Lower lobe of right lung (tissue), 2 donors: ENCODE measurements around the gene DPP10. TPM values are rescaled to one million over a fixed set of nuclear protein-coding genes. Genes with fewer than 3 reads are reported as not detected.
"Not testable (repeated sequence)": the region's sequence is repeated elsewhere in the genome, so short reads cannot be mapped to it uniquely, and the experiment has no call there.

Experiments
- ATAC-seq, 2 donors: fragments of 200-7000 bp; cut with Tn5 transposase; one replicate each; pipeline ENCODE4 v1.9.1; 2020 to 2022; ENCODE audit warnings: mild to moderate bottlenecking in 2 of 2, moderate library complexity in 2 of 2
- DNase-seq: peaks from one replicate; pipeline ENCODE4 v3.0.0-alpha.2; 2020
- H3K27ac ChIP-seq: fragments of 200-600 bp; one replicate; pipeline ENCODE4 v1.8.0; 2022
- H3K27me3 ChIP-seq: fragments of 200-600 bp; one replicate; pipeline ENCODE4 v1.8.0; 2022; ENCODE audit warnings: low read depth
- H3K36me3 ChIP-seq: fragments of 200-600 bp; one replicate; pipeline ENCODE4 v1.8.0; 2022; ENCODE audit warnings: mild to moderate bottlenecking
- H3K4me1 ChIP-seq: fragments of 200-600 bp; one replicate; pipeline ENCODE4 v1.8.0; 2022
- H3K4me3 ChIP-seq: fragments of 200-600 bp; one replicate; pipeline ENCODE4 v1.8.0; 2022; ENCODE audit warnings: mild to moderate bottlenecking
- H3K9me3 ChIP-seq: fragments of 200-600 bp; one replicate; pipeline ENCODE4 v1.8.0; 2022
- CTCF ChIP-seq: fragments of 200-600 bp; IDR thresholded peaks from one replicate; pipeline ENCODE4 v1.8.0; 2022; ENCODE audit warnings: antibody characterized with exemption, mild to moderate bottlenecking
- intact Hi-C: fragments of 100-400 bp; cut with DNase I; formaldehyde crosslinking; loops from one replicate; pipeline ENCODE4 v1.11.0; 2022
- total RNA-seq: library from RNA; stranded (reverse); fragmentation: NEBNext Ultra II Directional; extraction: Animal tissue kit (Norgen Biotek cat#: 25700); gene quantifications from one replicate; pipeline ENCODE4 v1.2.1, GENCODE V29; 2021
- donor health status: DM: no; HTN: yes; CAD: no; lungs with severe emphysema.

The DPP10 gene
- total RNA-seq, 1 donor from 2014 or later = 0.80 TPM

DNA sequence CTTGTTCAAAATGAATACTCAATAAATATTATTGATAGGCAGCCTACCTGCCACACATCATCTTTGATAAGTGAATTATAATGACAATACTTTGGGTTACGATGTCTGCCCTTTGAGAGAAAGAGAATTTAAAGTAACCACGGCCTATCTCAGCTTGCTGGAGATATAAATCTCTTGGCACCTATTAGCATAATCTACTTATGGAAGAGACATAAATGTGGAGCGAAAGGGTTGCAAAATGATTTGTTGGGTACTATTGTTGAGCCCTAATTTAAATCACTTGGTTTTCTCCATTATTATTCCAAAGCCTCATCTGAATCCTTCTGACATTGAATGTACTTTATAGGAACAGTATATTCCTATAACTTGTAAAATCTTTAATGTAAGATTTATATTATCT lies 520.1 kb downstream of the DPP10 start:
- TF ChIP-seq CTCF = no peak
- no peak overlapping the region for H3K4me3 ChIP-seq
- H3K4me1 ChIP-seq = no peaks in the 10 kb centered on the region
- H3K27ac ChIP-seq = no peak overlapping the region
- H3K27me3 ChIP-seq = no peaks in the 10 kb centered on the region
- H3K36me3 ChIP-seq = no peaks in the 10 kb centered on the region
- no peak for DNase-seq
- no peak for ATAC-seq
- H3K9me3 ChIP-seq = no peaks in the 10 kb centered on the region
- intact Hi-C loops = no loop called here

DNA sequence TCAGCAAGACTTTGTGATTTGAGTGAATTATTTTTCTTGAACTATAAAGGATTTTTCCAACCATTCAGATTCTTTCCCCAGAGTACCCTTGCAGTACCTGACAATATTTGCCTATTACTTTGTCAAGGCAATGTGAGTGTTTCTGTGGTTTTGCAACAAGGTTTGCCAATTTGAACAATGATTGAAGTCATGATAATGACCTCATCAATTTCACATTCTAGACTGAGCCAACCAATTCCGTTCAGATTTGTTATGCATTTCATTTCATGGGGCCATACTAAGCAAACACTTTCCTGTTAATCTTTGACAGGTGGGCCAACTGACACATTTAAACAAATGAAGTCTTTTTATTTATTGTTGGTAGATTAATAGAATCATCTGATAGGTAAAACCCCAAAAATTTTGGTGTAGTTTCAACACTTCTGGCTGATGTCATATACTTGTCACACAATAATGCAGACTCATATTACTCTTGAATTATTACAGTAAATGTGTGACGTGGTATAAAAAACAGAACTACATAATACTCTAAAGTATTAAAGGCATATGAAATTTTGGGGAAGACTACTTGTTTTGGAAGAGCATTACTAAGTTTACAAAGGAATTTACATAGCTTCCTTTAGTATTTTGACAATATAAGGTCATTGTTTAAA lies 526.4 kb downstream of the DPP10 start:
- ATAC-seq = peak; percentile 38 to 85
- Histone ChIP-seq H3K4me3 (no peak overlapping the region), H3K27me3 (no peaks in the 10 kb centered on the region), H3K36me3 (no peaks in the 10 kb centered on the region), H3K9me3 (no peaks in the 10 kb centered on the region), H3K4me1 (no peaks in the 10 kb centered on the region), H3K27ac (no peak overlapping the region)
- no peak for DNase-seq
- intact Hi-C loops = no loop called here
- TF ChIP-seq CTCF = no peak

- H3K4me1 ChIP-seq, ATAC-seq, H3K4me3 ChIP-seq, H3K9me3 ChIP-seq, H3K27ac ChIP-seq, H3K27me3 ChIP-seq, intact Hi-C loops, DNase-seq, H3K36me3 ChIP-seq: not testable (repeated sequence)
Observed at GRCh38 chr2:115004321-115004720, 561.9 kb downstream of the DPP10 start.

GRCh38 chr2:115011721-115012120 lies 569.3 kb downstream of the DPP10 start:
- no peak for TF ChIP-seq CTCF
- Histone ChIP-seq H3K9me3 (no peaks in the 10 kb centered on the region), H3K27me3 (no peaks in the 10 kb centered on the region), H3K4me3 (no peak overlapping the region), H3K36me3 (no peaks in the 10 kb centered on the region), H3K4me1 (no peaks in the 10 kb centered on the region), H3K27ac (no peak overlapping the region)
- ATAC-seq (no peak), DNase-seq (no peak)
- intact Hi-C loops = no loop called here

DNA sequence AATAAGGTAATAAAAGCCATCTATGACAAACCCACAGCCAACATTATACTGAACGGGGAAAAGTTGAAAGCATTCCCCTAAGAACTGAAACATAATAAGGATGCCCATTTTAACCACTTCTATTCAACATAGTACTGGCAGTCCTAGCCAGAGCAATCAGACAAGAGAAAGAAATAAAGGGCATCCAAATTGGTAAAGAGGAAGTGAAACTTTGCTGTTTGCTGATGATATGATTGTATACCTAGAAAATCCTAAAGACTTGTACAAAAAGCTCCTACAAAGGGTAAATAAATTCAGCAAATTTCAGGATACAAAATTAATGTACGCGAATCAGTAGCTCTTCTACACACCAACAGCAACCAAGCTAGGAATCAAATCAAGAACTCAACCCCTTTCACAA lies 579.6 kb downstream of the DPP10 start:
- H3K36me3 ChIP-seq, H3K27ac ChIP-seq, DNase-seq, H3K4me3 ChIP-seq, ATAC-seq, intact Hi-C loops, H3K4me1 ChIP-seq, H3K27me3 ChIP-seq: not testable (repeated sequence)
- H3K9me3 ChIP-seq = peaks cover 12% of the 10 kb centered on the region

DNA sequence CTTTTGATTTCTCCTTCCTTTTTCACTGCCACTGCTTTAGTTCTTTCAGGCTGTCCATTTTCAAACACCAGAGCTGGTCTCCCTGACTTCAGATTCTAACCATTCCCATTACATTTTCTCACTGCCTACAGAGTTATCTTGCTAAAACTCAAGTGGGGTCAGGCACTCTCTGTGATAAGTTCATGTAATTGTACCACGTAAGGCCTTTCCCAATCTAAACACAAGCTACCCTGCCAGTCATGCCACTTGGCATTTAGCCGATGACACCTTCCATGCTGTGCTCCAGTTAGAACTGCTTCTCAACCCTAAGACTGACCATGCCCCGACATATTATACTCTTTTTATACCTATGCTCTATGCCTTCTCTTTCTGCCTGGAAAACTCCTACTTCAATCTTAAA lies 592.4 kb downstream of the DPP10 start:
- H3K4me3 ChIP-seq = no peak overlapping the region
- no peaks in the 10 kb centered on the region for H3K27me3 ChIP-seq
- DNase-seq = peak; percentile 24
- H3K27ac ChIP-seq = no peak overlapping the region
- H3K9me3 ChIP-seq = no peaks in the 10 kb centered on the region
- peak; percentile 39 to 40 for ATAC-seq
- H3K4me1 ChIP-seq = no peaks in the 10 kb centered on the region
- H3K36me3 ChIP-seq = no peaks in the 10 kb centered on the region
- no peak for TF ChIP-seq CTCF
- intact Hi-C loops = no loop called here
